Caco-2 (cell line): Measurements from ENCODE around the gene GP5. TPM values are rescaled to one million over a fixed set of nuclear protein-coding genes. Genes with fewer than 3 reads are reported as not detected.

ENCODE experiments used
- BruUV-seq: library from RNA; stranded (reverse); fragments of 400-500 nt; replicated peaks from 2 replicates; lab custom pipeline; 2021; lab: Mats Ljungman, UMichigan
- CTCF ChIA-PET: fragments of 300-600 bp; sonication (Branson Sonifier 250); formaldehyde crosslinking; loops from one replicate; lab custom pipeline; 2022; ENCODE audit warnings: antibody characterized with exemption; lab: Charles Lee
- POLR2A ChIA-PET: fragments of 300-600 bp; sonication (Branson Sonifier 250); formaldehyde crosslinking; loops from one replicate; lab custom pipeline; 2022; ENCODE audit warnings: antibody characterized with exemption; lab: Charles Lee
- DNase-seq, 2 experiments: peaks; one replicate each; pipeline versions ENCODE4 v3.0.0 to v3.0.0-alpha.2; 2020 to 2022
- H3K27me3 ChIP-seq: replicated peaks from 2 replicates; pipeline ENCODE4 v1.6.0; 2011; ENCODE audit warnings: low read length; ENCODE audit not compliant: control insufficient read depth, insufficient read depth
- H3K36me3 ChIP-seq: 2 replicates; pipeline ENCODE4 v1.5.1; 2011; ENCODE audit warnings: low read length; ENCODE audit not compliant: control insufficient read depth, insufficient read depth
- H3K4me1 ChIP-seq: fragments of 250-450 bp; sonication (Bioruptor Pico); 2 replicates; pipeline ENCODE4 v1.5.1; 2020; ENCODE audit warnings: mild to moderate bottlenecking
- H3K4me3 ChIP-seq: 2 replicates; pipeline ENCODE4 v1.5.1; 2011; ENCODE audit warnings: low read depth, mild to moderate bottlenecking, control low read depth, low read length
- H3K9me3 ChIP-seq: fragments of 250-450 bp; sonication (Bioruptor Pico); 2 replicates; pipeline ENCODE4 v1.5.1; 2020; ENCODE audit warnings: mild to moderate bottlenecking, moderate library complexity
- H3K27ac Mint-ChIP-seq: one replicate; pipeline ENCODE4 v1.8.0; 2022; ENCODE audit warnings: mixed read lengths; ENCODE audit not compliant: unreplicated experiment
- H3K27me3 Mint-ChIP-seq: one replicate; pipeline ENCODE4 v1.8.0; 2022; ENCODE audit warnings: mixed read lengths; ENCODE audit not compliant: insufficient read depth, unreplicated experiment
- H3K36me3 Mint-ChIP-seq: one replicate; pipeline ENCODE4 v1.8.0; 2022; ENCODE audit warnings: mild to moderate bottlenecking, mixed read lengths; ENCODE audit not compliant: insufficient read depth, unreplicated experiment
- H3K4me1 Mint-ChIP-seq: one replicate; pipeline ENCODE4 v1.8.0; 2022; ENCODE audit warnings: low read depth, mixed read lengths; ENCODE audit not compliant: unreplicated experiment
- H3K4me3 Mint-ChIP-seq: one replicate; pipeline ENCODE4 v1.8.0; 2022; ENCODE audit warnings: mild to moderate bottlenecking, moderate library complexity, mixed read lengths; ENCODE audit not compliant: unreplicated experiment
- H3K9me3 Mint-ChIP-seq: one replicate; pipeline ENCODE4 v1.8.0; 2022; ENCODE audit warnings: mixed read lengths; ENCODE audit not compliant: unreplicated experiment
- CTCF ChIP-seq, 2 experiments: fragments of 200-600 bp in 1 of 2; IDR thresholded peaks; 1 replicate in 1 of 2; 2 replicates in 1 of 2; pipeline versions ENCODE4 v1.5.1 to v1.8.0; 2011 to 2022; ENCODE audit warnings: antibody characterized with exemption in 1 of 2, control low read depth in 1 of 2, inconsistent platforms in 1 of 2, low read depth in 1 of 2, low read length in 1 of 2, mild to moderate bottlenecking in 1 of 2, moderate library complexity in 1 of 2; ENCODE audit not compliant: insufficient read depth in 1 of 2, severe bottlenecking in 1 of 2, unreplicated experiment in 1 of 2
- intact Hi-C: fragments of 100-400 bp; cut with micrococcal nuclease; formaldehyde crosslinking; loops from one replicate; pipeline ENCODE4 v1.10.0; 2022; ENCODE audit not compliant: unreplicated experiment
- total RNA-seq: library from RNA; stranded (reverse); gene quantifications from 2 replicates; pipeline ENCODE4 v1.2.3, GENCODE V29; 2022

GP5 gene
- total RNA-seq, 1 experiment from 2014 or later = 0.25 TPM

GRCh38 chr3:194440756-194441155 is 41.7 kb upstream of the GP5 start:
- CTCF ChIA-PET = interaction anchor here (1.5 kb wide), 1 partner anchor 193 kb away, joined by 3 read pairs; the partner anchor contains the start of gene TMEM44
- H3K36me3 Mint-ChIP-seq = peaks cover 95% of the 10 kb centered on the region

GRCh38 chr3:194439881-194440550 is 41.0 kb upstream of the GP5 start:
- H3K36me3 ChIP-seq = no peaks in the 10 kb centered on the region; the same call in 1 of the 2 replicates
- peak in 1 of 2 experiments; percentile 27 for DNase-seq
- no peak for TF ChIP-seq CTCF (IDR thresholded peaks at IDR 0.05; ENCODE audit: insufficient read depth in 1 of 2, low read depth in 1 of 2, low read length in 1 of 2, severe bottlenecking in 1 of 2, unreplicated experiment in 1 of 2)
- Mint-ChIP-seq H3K27me3 (no peaks in the 10 kb centered on the region), H3K36me3 (peaks cover 98% of the 10 kb centered on the region), H3K4me1 (peaks cover 32% of the 10 kb centered on the region), H3K9me3 (no peaks in the 10 kb centered on the region), H3K4me3 (peak overlapping the region; percentile 28), H3K27ac (peak overlapping the region; percentile 77)
- intact Hi-C loops = loop anchor here (2.0 kb wide), 1 partner anchor 81 kb away; no protein-coding TSS in a partner anchor
- H3K4me3 ChIP-seq = no peak overlapping the region
- POLR2A ChIA-PET = interaction anchor here (0.8 kb wide), 1 partner anchor 106 kb away, joined by 3 read pairs; no protein-coding TSS in a partner anchor
- H3K4me1 ChIP-seq = peaks cover 23% of the 10 kb centered on the region
- BruUV-seq = no TSS peak
- H3K9me3 ChIP-seq = no peaks in the 10 kb centered on the region
- H3K27me3 ChIP-seq = no peaks in the 10 kb centered on the region
- CTCF ChIA-PET = interaction anchor here (0.6 to 1.5 kb wide), 2 partner anchors 161 to 193 kb away, joined by 3 read pairs; partner anchors contain the start of gene TMEM44

More at GRCh38 chr3:194440756-194441155, 41.7 kb upstream of the GP5 start:
- H3K9me3 ChIP-seq = no peaks in the 10 kb centered on the region
- no peaks in the 10 kb centered on the region for H3K27me3 Mint-ChIP-seq
- no peak for TF ChIP-seq CTCF (IDR thresholded peaks at IDR 0.05; ENCODE audit: insufficient read depth in 1 of 2, low read depth in 1 of 2, low read length in 1 of 2, severe bottlenecking in 1 of 2, unreplicated experiment in 1 of 2)
- POLR2A ChIA-PET = no interaction called here
- H3K4me1 Mint-ChIP-seq = peaks cover 37% of the 10 kb centered on the region
- H3K4me3 Mint-ChIP-seq = peak overlapping the region; percentile 28
- intact Hi-C loops = loop anchor here (2.0 kb wide), 1 partner anchor 80 kb away; no protein-coding TSS in a partner anchor
- H3K27ac Mint-ChIP-seq = peak overlapping the region; percentile 77
- no peaks in the 10 kb centered on the region; the same call in 1 of the 2 replicates for H3K36me3 ChIP-seq
- BruUV-seq = no TSS peak
- peaks cover 30% of the 10 kb centered on the region for H3K4me1 ChIP-seq
- H3K27me3 ChIP-seq = no peaks in the 10 kb centered on the region
- DNase-seq = no peak
- H3K9me3 Mint-ChIP-seq = no peaks in the 10 kb centered on the region
- no peak overlapping the region for H3K4me3 ChIP-seq

GRCh38 chr3:194434503-194434902 is 35.4 kb upstream of the GP5 start:
- Histone ChIP-seq H3K4me1 (peaks cover 3% of the 10 kb centered on the region; the same call in 1 of the 2 replicates), H3K4me3 (no peak overlapping the region), H3K9me3 (no peaks in the 10 kb centered on the region), H3K36me3 (peaks cover 3% of the 10 kb centered on the region), H3K27me3 (no peaks in the 10 kb centered on the region)
- intact Hi-C loops = no loop called here
- peaks cover 79% of the 10 kb centered on the region for H3K36me3 Mint-ChIP-seq
- H3K9me3 Mint-ChIP-seq = no peaks in the 10 kb centered on the region
- no TSS peak for BruUV-seq
- no peak for TF ChIP-seq CTCF (IDR thresholded peaks at IDR 0.05; ENCODE audit: insufficient read depth in 1 of 2, low read depth in 1 of 2, low read length in 1 of 2, severe bottlenecking in 1 of 2, unreplicated experiment in 1 of 2)
- H3K27me3 Mint-ChIP-seq = no peaks in the 10 kb centered on the region
- peaks cover 2% of the 10 kb centered on the region for H3K4me1 Mint-ChIP-seq
- H3K4me3 Mint-ChIP-seq = no peak overlapping the region
- CTCF ChIA-PET = no interaction called here
- POLR2A ChIA-PET = no interaction called here
- no peak for DNase-seq
- no peak overlapping the region for H3K27ac Mint-ChIP-seq
